HG02884 (cell line): ENCODE data around the gene PXN.
"Not testable (repeated sequence)": the region's sequence is repeated elsewhere in the genome, so short reads cannot be mapped to it uniquely, and the experiment has no call there.

Experiments used
- ATAC-seq: cut with Tn5 transposase; IDR thresholded peaks from one replicate; pipeline ENCODE4 v1.9.1; 2021; ENCODE audit warnings: mild to moderate bottlenecking, moderate library complexity; ENCODE audit not compliant: unreplicated experiment

Gene PXN

DNA sequence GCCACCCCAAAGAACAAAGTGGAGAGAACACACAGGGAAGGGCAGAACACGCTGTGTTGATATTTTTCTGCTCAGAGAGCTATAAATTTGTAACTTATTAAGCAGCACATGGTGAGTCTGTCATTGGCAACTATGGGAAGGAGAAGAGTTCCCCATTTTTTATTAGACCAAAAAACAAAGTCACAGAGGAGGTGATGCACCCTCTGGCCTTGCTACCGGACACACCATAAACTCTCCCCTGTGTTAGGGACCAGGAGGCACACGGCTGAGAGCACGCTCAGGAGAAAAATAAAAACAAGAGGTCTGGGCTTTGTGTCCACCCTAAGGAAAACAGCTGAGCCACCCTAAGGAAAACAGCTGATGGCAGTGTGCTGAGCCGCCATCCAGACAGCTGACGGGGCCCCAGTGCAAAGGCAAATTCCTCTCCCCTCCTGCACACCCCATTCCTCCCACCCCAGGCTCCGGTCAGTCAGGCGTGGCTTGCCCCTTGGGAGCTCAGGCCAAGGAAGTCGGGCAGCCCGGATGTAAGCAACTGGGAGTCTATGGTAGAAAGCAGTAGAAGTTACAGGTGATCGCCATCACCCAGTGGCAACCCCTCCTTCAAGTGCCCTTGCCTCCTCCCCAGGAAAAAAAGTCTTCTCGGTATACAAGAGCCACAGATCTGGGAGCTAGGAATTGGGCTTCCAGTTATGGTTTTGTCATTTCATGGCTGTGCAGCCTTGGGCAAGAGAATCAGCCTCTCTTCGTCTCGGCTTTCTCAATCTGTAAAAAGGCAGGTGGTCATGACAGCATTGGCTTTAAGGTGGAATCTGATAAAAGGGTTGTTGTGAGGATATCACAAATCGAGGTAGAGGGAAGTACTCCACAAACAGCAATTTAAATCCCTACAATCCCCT, 2.4 kb downstream of the PXN start:
- no peak for ATAC-seq

- ATAC-seq: no peak
Observed at GRCh38 chr12:120261951-120262851, 3.3 kb downstream of the PXN start.

GRCh38 chr12:120260607-120261006, 4.9 kb downstream of the PXN start:
- no peak for ATAC-seq

GRCh38 chr12:120259418-120260202, 5.9 kb downstream of the PXN start:
- no peak for ATAC-seq

- no peak for ATAC-seq
Observed at GRCh38 chr12:120258323-120258896, 7.1 kb downstream of the PXN start.

GRCh38 chr12:120257041-120257821, 8.3 kb downstream of the PXN start:
- ATAC-seq: no peak

GRCh38 chr12:120254809-120255208, 10.7 kb downstream of the PXN start:
- no peak for ATAC-seq

GRCh38 chr12:120253313-120253712, 12.2 kb downstream of the PXN start:
- ATAC-seq: not testable (repeated sequence)

DNA sequence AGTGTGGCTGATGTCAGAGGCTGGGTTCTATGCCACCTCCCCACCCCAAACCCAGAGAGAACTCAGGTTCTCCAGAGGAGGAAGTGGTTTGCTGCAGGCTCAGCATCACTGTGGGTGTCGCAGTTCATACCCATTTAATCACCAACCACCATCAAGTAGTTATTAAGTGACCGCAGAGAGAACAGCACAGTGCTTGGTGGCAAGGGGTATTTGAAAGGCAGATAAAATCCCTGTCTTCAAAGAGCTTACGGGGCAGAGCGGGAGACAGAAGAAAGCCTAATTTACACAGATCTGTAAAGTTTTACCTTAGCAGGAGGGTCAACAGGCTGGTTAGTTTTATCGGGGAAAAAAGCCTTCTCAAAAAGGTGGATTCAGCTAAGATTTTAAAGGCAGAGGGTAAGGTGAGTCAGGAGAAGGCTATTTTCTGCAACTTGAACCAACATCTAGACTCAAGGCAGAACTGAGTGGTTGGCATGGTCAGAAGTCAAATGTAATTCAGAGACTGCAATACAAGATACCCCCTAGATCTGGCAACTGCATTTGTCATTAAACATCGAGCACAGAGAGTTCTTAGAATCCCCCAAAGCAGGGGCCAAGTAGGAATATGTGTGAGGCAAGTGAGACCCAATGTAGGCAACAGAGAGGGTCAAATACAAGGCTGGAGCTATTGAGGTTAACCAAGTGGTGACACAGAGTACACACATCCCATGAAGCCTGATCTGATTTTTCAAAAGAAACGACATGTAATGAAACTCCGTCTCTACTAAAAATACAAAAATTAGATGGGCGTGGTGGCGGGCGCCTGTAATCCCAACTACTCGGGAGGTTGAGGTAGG, 13.2 kb downstream of the PXN start:
- ATAC-seq: no peak

GRCh38 chr12:120251364-120252070, 14.0 kb downstream of the PXN start:
- not testable (repeated sequence) for ATAC-seq

DNA sequence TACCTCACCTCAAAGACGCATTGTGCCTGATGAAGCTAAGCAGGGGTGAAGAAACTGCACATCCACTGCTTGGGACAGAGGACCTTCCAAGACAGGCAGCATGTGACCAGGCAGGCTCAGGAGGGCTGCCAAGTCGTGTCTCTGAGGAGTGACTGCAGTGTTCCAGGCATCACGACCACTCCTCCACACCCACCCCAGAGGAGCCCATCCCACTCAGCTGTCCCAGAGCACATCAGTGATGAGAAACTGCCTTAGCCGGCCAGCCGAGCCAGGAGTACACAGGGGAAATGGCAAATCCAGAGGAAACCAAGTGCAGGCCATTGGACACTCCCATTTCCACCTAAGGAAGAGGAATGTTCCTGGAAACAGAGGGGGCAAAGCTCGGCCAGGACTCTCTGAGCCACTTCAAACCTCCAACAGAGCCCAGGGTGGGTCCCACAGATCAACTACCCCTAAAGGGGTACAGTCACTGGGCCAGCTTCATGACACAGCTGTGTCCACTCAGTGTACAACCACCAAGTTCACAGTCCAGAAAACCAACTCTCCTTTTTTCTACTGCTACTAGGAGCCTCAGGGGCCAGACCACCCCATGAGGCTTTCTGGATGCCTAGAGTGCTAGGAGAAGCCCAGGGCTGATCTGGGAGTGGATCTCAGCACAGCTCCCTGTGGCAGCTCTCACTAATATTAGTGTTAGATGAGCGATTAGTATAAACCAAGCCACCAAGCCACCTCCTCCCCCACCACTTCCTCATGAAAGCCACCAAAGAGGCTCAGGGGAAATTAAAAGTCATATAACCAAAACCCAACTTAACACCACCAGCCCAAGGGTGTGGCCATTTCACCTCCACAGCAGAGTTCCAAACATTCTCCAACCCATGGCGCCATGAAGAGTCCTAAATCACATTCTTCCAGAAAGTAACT, 15.4 kb downstream of the PXN start:
- ATAC-seq: no peak

DNA sequence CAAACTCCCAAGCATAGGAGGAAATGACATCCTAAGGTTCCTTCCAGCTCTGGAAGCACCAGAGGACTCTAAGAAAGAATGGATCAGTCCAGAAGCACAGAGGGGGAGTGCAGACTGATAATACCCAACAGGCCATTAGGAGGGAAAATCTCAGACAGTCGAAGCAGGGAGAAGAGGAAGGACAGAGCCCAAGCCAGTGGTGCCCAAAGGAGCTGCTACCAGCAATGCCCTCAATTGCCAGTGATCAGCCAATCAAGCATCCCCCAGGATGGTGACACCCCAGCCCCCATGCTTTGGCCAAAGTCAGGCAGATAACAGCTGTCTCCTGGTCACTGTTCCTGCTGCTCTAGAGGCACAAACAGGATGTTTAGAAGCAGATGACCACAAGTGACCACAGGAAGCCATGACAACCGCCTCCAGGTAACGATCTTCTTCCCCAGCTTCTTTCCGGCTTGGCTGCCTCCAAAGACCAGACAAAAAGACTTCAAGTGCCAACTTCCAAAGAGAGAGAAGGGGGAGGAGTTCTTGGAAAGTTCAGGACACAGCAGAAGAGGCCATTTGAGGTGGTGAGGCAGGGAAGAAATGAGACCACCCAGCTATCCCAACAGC, 16.2 kb downstream of the PXN start:
- no peak for ATAC-seq

GRCh38 chr12:120247621-120248030, 17.9 kb downstream of the PXN start:
- no peak for ATAC-seq

- ATAC-seq: no peak
Observed at GRCh38 chr12:120247183-120247582, 18.3 kb downstream of the PXN start.

GRCh38 chr12:120246705-120247104, 18.8 kb downstream of the PXN start:
- not testable (repeated sequence) for ATAC-seq

GRCh38 chr12:120242971-120243699, 22.4 kb downstream of the PXN start:
- ATAC-seq: no peak
